ENCODE measurements around the gene TJAP1.

The TJAP1 gene

DNA sequence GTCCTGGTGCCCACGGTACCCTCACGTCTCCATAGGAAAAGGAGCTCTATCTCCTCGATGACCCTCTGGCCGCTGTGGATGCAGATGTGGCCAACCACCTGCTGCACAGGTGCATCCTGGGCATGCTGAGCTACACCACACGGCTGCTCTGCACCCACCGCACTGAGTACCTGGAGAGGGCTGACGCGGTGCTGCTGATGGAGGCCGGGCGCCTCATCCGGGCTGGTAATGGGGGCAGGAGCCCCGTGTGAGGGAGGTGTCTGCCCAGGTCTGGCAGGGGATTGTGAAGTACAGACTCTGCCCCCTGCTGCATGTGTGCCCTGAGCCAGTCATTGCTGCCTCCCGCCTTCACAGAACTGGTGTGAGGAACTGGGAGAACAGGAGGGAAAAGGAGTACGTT is 34.4 kb upstream of the TJAP1 start:
- Histone ChIP-seq H3K36me3 (ENCODE audit: control insufficient read depth, low read depth, low read length) (peaks cover 17% of the 10 kb centered on the region), H3K27me3 (ENCODE audit: control insufficient read depth, insufficient read depth, low read length) (no peaks in the 10 kb centered on the region), H3K27ac (ENCODE audit: low read length) (no peak overlapping the region), H3K4me3 (ENCODE audit: low read length) (no peak overlapping the region), H3K9ac (ENCODE audit: low read length) (no peak overlapping the region), H3K9me3 (ENCODE audit: control insufficient read depth, low read depth, low read length) (no peaks in the 10 kb centered on the region), H3K4me1 (ENCODE audit: control insufficient read depth, low read depth, low read length) (no peaks in the 10 kb centered on the region)

DNA sequence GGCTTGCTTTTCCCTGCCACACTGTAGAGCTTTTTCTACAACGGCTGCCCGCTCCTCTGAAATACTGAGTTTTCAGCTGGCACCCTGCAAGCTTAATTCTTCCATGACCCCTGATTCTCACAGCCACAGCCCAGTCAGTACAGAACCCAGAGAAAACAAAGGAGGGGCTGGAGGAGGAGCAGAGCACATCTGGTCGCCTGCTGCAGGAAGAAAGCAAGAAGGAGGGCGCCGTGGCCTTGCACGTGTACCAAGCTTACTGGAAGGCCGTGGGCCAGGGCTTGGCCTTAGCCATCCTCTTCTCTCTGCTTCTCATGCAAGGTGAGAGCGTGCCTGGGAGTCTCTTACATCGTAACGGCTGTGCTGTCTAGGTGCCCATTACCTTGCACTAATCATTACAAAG is 33.3 kb upstream of the TJAP1 start:
- no peaks in the 10 kb centered on the region for H3K27me3 ChIP-seq (ENCODE audit: control insufficient read depth, insufficient read depth, low read length)
- H3K9me3 ChIP-seq (ENCODE audit: control insufficient read depth, low read depth, low read length), result no peaks in the 10 kb centered on the region
- no peak overlapping the region for H3K9ac ChIP-seq (ENCODE audit: low read length)
- H3K4me3 ChIP-seq (ENCODE audit: low read length), result no peak overlapping the region
- no peaks in the 10 kb centered on the region for H3K4me1 ChIP-seq (ENCODE audit: control insufficient read depth, low read depth, low read length)
- H3K36me3 ChIP-seq (ENCODE audit: control insufficient read depth, low read depth, low read length), result peaks cover 20% of the 10 kb centered on the region
- no peak overlapping the region for H3K27ac ChIP-seq (ENCODE audit: low read length)

DNA sequence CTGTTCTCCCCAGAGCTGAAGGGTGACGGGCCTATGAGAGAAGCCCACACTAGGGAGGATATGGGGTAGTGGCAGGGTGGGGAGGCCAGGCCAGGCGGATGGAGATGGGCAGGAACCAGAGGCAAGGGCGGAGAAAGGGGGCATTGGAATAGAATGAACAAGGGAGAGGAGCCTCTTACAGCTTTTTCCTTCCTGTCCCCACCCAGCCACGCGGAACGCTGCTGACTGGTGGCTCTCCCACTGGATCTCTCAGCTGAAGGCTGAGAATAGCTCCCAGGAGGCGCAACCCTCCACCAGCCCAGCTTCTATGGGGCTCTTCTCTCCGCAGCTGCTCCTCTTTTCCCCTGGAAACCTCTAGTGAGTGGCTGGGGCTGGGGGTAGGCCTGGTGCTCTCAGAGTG is 32.8 kb upstream of the TJAP1 start:
- H3K4me1 ChIP-seq (ENCODE audit: control insufficient read depth, low read depth, low read length), result no peaks in the 10 kb centered on the region
- no peak overlapping the region for H3K4me3 ChIP-seq (ENCODE audit: low read length)
- H3K9me3 ChIP-seq (ENCODE audit: control insufficient read depth, low read depth, low read length), result no peaks in the 10 kb centered on the region
- H3K27me3 ChIP-seq (ENCODE audit: control insufficient read depth, insufficient read depth, low read length), result no peaks in the 10 kb centered on the region
- no peak overlapping the region for H3K9ac ChIP-seq (ENCODE audit: low read length)
- peaks cover 23% of the 10 kb centered on the region for H3K36me3 ChIP-seq (ENCODE audit: control insufficient read depth, low read depth, low read length)
- H3K27ac ChIP-seq (ENCODE audit: low read length), result no peak overlapping the region

- no peak overlapping the region for H3K4me3 ChIP-seq (ENCODE audit: low read length)
- no peaks in the 10 kb centered on the region for H3K27me3 ChIP-seq (ENCODE audit: control insufficient read depth, insufficient read depth, low read length)
- H3K27ac ChIP-seq (ENCODE audit: low read length), result no peak overlapping the region
- no peaks in the 10 kb centered on the region for H3K4me1 ChIP-seq (ENCODE audit: control insufficient read depth, low read depth, low read length)
- no peak overlapping the region for H3K9ac ChIP-seq (ENCODE audit: low read length)
- peaks cover 31% of the 10 kb centered on the region for H3K36me3 ChIP-seq (ENCODE audit: control insufficient read depth, low read depth, low read length)
- H3K9me3 ChIP-seq (ENCODE audit: control insufficient read depth, low read depth, low read length), result no peaks in the 10 kb centered on the region
These were observed 31.8 kb upstream of the TJAP1 start for GRCh38 chr6:43445576-43445975.

GRCh38 chr6:43447604-43448003 is 29.8 kb upstream of the TJAP1 start:
- no peaks in the 10 kb centered on the region for H3K9me3 ChIP-seq (ENCODE audit: control insufficient read depth, low read depth, low read length)
- no peaks in the 10 kb centered on the region for H3K27me3 ChIP-seq (ENCODE audit: control insufficient read depth, insufficient read depth, low read length)
- H3K4me3 ChIP-seq (ENCODE audit: low read length), result no peak overlapping the region
- H3K36me3 ChIP-seq (ENCODE audit: control insufficient read depth, low read depth, low read length), result peaks cover 27% of the 10 kb centered on the region
- no peak overlapping the region for H3K9ac ChIP-seq (ENCODE audit: low read length)
- H3K4me1 ChIP-seq (ENCODE audit: control insufficient read depth, low read depth, low read length), result no peaks in the 10 kb centered on the region
- no peak overlapping the region for H3K27ac ChIP-seq (ENCODE audit: low read length)

DNA sequence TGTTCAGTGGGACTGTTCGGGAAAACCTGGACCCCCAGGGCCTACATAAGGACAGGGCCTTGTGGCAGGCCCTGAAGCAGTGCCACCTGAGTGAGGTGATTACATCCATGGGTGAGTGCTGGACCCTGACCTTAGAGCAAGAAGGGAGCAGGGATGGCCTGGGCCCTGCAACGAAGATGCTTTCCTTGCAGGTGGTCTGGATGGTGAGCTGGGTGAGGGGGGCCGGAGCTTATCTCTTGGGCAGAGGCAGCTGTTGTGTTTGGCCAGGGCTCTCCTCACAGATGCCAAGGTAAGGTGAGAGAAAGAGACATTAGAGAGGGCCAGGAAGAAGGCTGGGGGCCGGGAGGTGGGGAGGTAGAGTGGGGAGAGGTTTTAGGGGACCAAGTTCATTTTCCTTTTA is 28.5 kb upstream of the TJAP1 start:
- no peaks in the 10 kb centered on the region for H3K9me3 ChIP-seq (ENCODE audit: control insufficient read depth, low read depth, low read length)

DNA sequence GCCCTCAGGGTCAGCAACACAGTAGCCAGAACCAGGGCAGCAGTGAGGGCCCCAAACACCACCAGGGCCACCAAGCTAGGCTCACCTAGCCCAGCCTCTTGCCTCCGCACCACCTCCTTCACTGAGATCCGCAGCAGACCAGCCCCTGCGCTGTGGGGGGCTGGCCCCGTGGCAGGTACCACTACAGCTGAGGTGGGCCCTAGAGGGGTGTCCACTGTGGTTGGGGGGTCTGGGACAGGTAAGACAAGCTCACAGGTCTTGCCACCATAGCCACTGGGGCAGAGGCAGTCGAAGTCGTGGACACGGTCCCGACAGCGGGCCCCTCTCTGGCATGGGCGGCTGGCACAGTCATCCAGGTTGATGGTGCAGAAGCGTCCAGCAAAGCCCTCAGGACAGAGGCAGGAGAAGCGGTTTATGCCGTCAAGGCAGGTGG is 26.7 kb upstream of the TJAP1 start:
- peaks cover 19% of the 10 kb centered on the region for H3K27me3 ChIP-seq (ENCODE audit: control insufficient read depth, insufficient read depth, low read length)
- H3K36me3 ChIP-seq (ENCODE audit: control insufficient read depth, low read depth, low read length), result peaks cover 21% of the 10 kb centered on the region
- no peaks in the 10 kb centered on the region for H3K9me3 ChIP-seq (ENCODE audit: control insufficient read depth, low read depth, low read length)
- H3K27ac ChIP-seq (ENCODE audit: low read length), result no peak overlapping the region
- H3K9ac ChIP-seq (ENCODE audit: low read length), result no peak overlapping the region
- no peak overlapping the region for H3K4me3 ChIP-seq (ENCODE audit: low read length)
- no peaks in the 10 kb centered on the region for H3K4me1 ChIP-seq (ENCODE audit: control insufficient read depth, low read depth, low read length)

More for the DNA sequence above, 28.5 kb upstream of the TJAP1 start:
- no peaks in the 10 kb centered on the region for H3K4me1 ChIP-seq (ENCODE audit: control insufficient read depth, low read depth, low read length)
- H3K27me3 ChIP-seq (ENCODE audit: control insufficient read depth, insufficient read depth, low read length), result peaks cover 3% of the 10 kb centered on the region
- no peak overlapping the region for H3K4me3 ChIP-seq (ENCODE audit: low read length)
- no peak overlapping the region for H3K27ac ChIP-seq (ENCODE audit: low read length)
- peaks cover 25% of the 10 kb centered on the region for H3K36me3 ChIP-seq (ENCODE audit: control insufficient read depth, low read depth, low read length)
- no peak overlapping the region for H3K9ac ChIP-seq (ENCODE audit: low read length)

- peaks cover 25% of the 10 kb centered on the region for H3K27me3 ChIP-seq (ENCODE audit: control insufficient read depth, insufficient read depth, low read length)
- H3K27ac ChIP-seq (ENCODE audit: low read length), result no peak overlapping the region
- H3K4me1 ChIP-seq (ENCODE audit: control insufficient read depth, low read depth, low read length), result peaks cover 4% of the 10 kb centered on the region
- peaks cover 21% of the 10 kb centered on the region for H3K36me3 ChIP-seq (ENCODE audit: control insufficient read depth, low read depth, low read length)
- no peak overlapping the region for H3K4me3 ChIP-seq (ENCODE audit: low read length)
- H3K9ac ChIP-seq (ENCODE audit: low read length), result no peak overlapping the region
- H3K9me3 ChIP-seq (ENCODE audit: control insufficient read depth, low read depth, low read length), result no peaks in the 10 kb centered on the region
These were observed 26.0 kb upstream of the TJAP1 start for GRCh38 chr6:43451348-43451747.

DNA sequence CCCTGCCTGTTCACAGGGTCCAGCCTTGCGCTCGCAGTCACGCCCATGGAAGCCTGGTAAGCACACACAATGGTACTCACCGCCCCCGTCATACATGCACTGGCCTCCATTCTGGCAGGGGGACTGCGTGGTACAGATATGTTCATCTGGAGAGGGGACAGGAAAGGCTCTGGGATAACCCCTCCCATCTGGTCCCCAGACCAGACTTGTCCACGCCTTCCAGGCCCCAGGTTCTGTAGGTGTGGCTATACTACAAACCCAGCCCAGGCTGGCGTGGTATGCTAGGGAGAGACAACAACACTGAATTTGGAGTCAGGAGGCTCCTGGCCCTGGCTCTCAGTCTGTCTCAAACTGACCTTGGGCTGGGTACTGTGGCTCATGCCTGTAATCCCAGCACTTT is 25.4 kb upstream of the TJAP1 start:
- H3K9ac ChIP-seq (ENCODE audit: low read length), result no peak overlapping the region
- H3K27ac ChIP-seq (ENCODE audit: low read length), result no peak overlapping the region
- peaks cover 31% of the 10 kb centered on the region for H3K27me3 ChIP-seq (ENCODE audit: control insufficient read depth, insufficient read depth, low read length)
- peaks cover 21% of the 10 kb centered on the region for H3K36me3 ChIP-seq (ENCODE audit: control insufficient read depth, low read depth, low read length)
- peaks cover 4% of the 10 kb centered on the region for H3K4me1 ChIP-seq (ENCODE audit: control insufficient read depth, low read depth, low read length)
- no peaks in the 10 kb centered on the region for H3K9me3 ChIP-seq (ENCODE audit: control insufficient read depth, low read depth, low read length)
- H3K4me3 ChIP-seq (ENCODE audit: low read length), result no peak overlapping the region

GRCh38 chr6:43452896-43453295 is 24.5 kb upstream of the TJAP1 start:
- Histone ChIP-seq H3K27me3 (ENCODE audit: control insufficient read depth, insufficient read depth, low read length) (peaks cover 40% of the 10 kb centered on the region), H3K4me1 (ENCODE audit: control insufficient read depth, low read depth, low read length) (peaks cover 4% of the 10 kb centered on the region), H3K27ac (ENCODE audit: low read length) (no peak overlapping the region), H3K9me3 (ENCODE audit: control insufficient read depth, low read depth, low read length) (no peaks in the 10 kb centered on the region), H3K4me3 (ENCODE audit: low read length) (no peak overlapping the region), H3K36me3 (ENCODE audit: control insufficient read depth, low read depth, low read length) (peaks cover 15% of the 10 kb centered on the region), H3K9ac (ENCODE audit: low read length) (no peak overlapping the region)

- Histone ChIP-seq H3K9ac (ENCODE audit: low read length) (no peak overlapping the region), H3K27me3 (ENCODE audit: control insufficient read depth, insufficient read depth, low read length) (peaks cover 40% of the 10 kb centered on the region), H3K36me3 (ENCODE audit: control insufficient read depth, low read depth, low read length) (peaks cover 13% of the 10 kb centered on the region), H3K4me1 (ENCODE audit: control insufficient read depth, low read depth, low read length) (peaks cover 4% of the 10 kb centered on the region), H3K4me3 (ENCODE audit: low read length) (no peak overlapping the region), H3K9me3 (ENCODE audit: control insufficient read depth, low read depth, low read length) (no peaks in the 10 kb centered on the region), H3K27ac (ENCODE audit: low read length) (no peak overlapping the region)
These were observed 23.5 kb upstream of the TJAP1 start for GRCh38 chr6:43453831-43454230.

- Histone ChIP-seq H3K4me3 (ENCODE audit: low read length) (peak overlapping the region; percentile 68), H3K4me1 (ENCODE audit: control insufficient read depth, low read depth, low read length) (peaks cover 4% of the 10 kb centered on the region), H3K27ac (ENCODE audit: low read length) (no peak overlapping the region)
These were observed 23.1 kb upstream of the TJAP1 start for GRCh38 chr6:43454290-43454695.

More at GRCh38 chr6:43454290-43454695, 23.1 kb upstream of the TJAP1 start:
- Histone ChIP-seq H3K9me3 (ENCODE audit: control insufficient read depth, low read depth, low read length) (no peaks in the 10 kb centered on the region), H3K36me3 (ENCODE audit: control insufficient read depth, low read depth, low read length) (peaks cover 11% of the 10 kb centered on the region), H3K9ac (ENCODE audit: low read length) (no peak overlapping the region), H3K27me3 (ENCODE audit: control insufficient read depth, insufficient read depth, low read length) (peaks cover 40% of the 10 kb centered on the region)
